ENCODE data around the gene PITPNC1. TPM values are rescaled to one million over a fixed set of nuclear protein-coding genes. Genes with fewer than 3 reads are reported as not detected.

PITPNC1 gene
- total RNA-seq, 1 experiment from 2014 or later, result 37.5 TPM

DNA sequence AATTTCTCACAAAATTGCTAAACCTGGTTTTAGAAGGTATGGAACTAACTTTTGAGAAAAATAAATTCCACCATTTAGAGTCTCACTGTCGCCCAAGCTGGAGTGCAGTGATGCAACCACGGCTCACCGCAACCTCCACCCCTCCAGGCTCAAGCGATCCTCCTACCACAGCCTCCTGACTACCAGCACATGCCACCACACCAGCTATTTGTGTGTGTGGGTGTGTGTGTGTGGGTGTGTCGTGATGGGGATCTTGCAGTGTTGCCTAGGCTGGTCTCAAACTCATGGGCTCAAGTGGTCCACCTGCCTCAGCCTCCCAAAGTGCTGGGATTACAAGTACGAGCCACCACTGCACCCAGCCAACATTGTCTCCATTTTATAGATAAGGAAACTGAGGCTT is 269.4 kb downstream of the PITPNC1 start:
- no peak overlapping the region for H3K4me3 Mint-ChIP-seq
- no peak overlapping the region for H3K23ac ChIP-seq (ENCODE audit: insufficient read length, low read depth, low read length)

More for the DNA sequence above, 269.4 kb downstream of the PITPNC1 start:
- Histone ChIP-seq H2BK15ac (ENCODE audit: low read depth, low read length) (no peak overlapping the region), H3T11ph (ENCODE audit: low read length) (no peak overlapping the region), H4K8ac (replicated peaks; ENCODE audit: insufficient read length, low read depth, low read length) (no peak overlapping the region), H4K91ac (ENCODE audit: insufficient read length, low read depth, low read length) (no peak overlapping the region), H3K4me2 (ENCODE audit: insufficient read depth, insufficient read length, low read length) (no peak overlapping the region), H2BK120ac (ENCODE audit: low read depth, low read length, poor library complexity, severe bottlenecking) (no peak overlapping the region), H3K14ac (ENCODE audit: insufficient read depth, low read length) (no peak overlapping the region), H3K18ac (ENCODE audit: insufficient read length, low read depth, low read length) (no peak overlapping the region), H3K27me3 (ENCODE audit: insufficient read depth, low read length) (no peaks in the 10 kb centered on the region), H2BK12ac (ENCODE audit: insufficient read length, low read depth, low read length) (no peak overlapping the region), H3K23me2 (ENCODE audit: insufficient read length, low read depth, low read length, poor library complexity, severe bottlenecking) (no peaks in the 10 kb centered on the region), H2BK5ac (ENCODE audit: insufficient read length, low read length) (no peak overlapping the region), H3K79me1 (ENCODE audit: insufficient read depth, low read depth, low read length, poor library complexity, severe bottlenecking) (no peaks in the 10 kb centered on the region), H2AFZ (ENCODE audit: low read length) (no peak overlapping the region), H2BK20ac (ENCODE audit: low read depth, low read length, poor library complexity, severe bottlenecking) (no peak overlapping the region), H3K4ac (ENCODE audit: low read depth, low read length) (no peak overlapping the region), H3K4me1 (ENCODE audit: insufficient read depth, low read length) (peaks cover 6% of the 10 kb centered on the region), H4K20me1 (ENCODE audit: control insufficient read depth, insufficient read depth, insufficient read length) (no peaks in the 10 kb centered on the region), H3K56ac (ENCODE audit: insufficient read length, low read depth, low read length) (no peak overlapping the region), H3K9ac (ENCODE audit: extremely low read depth, insufficient read length, low read length) (no peak overlapping the region), H3K79me2 (ENCODE audit: insufficient read depth, low read length) (no peaks in the 10 kb centered on the region), H3K27ac (ENCODE audit: insufficient read length, low read depth, low read length) (no peak overlapping the region), H4K5ac (ENCODE audit: insufficient read length, low read depth, low read length) (no peak overlapping the region), H2AK5ac (ENCODE audit: insufficient read length, low read length) (no peak overlapping the region), H3K9me3 (ENCODE audit: control insufficient read depth, low read depth, low read length) (no peaks in the 10 kb centered on the region)
- Mint-ChIP-seq H3K36me3 (ENCODE audit: insufficient read depth in 1 of 3, low read depth in 3 of 3) (peaks cover 0 to 6% (median 0%) of the 10 kb centered on the region in 3 experiments; a peak in 2 of 7 replicates), H3K27ac (no peak overlapping the region; a peak in 1 of 7 replicates), H3K9me3 (no peaks in the 10 kb centered on the region), H3K4me1 (peaks cover 8 to 12% of the 10 kb centered on the region in 2 experiments), H3K27me3 (ENCODE audit: low read depth) (no peaks in the 10 kb centered on the region; the same call in 1 of the 2 replicates)
- TF ChIP-seq CTCF (conservative IDR thresholded peaks at IDR 0.05), result no peak
- WGBS (ENCODE audit: extremely low coverage, insufficient read length, low lambda C conversion rate), result no CpG with 5 or more reads among the region's 6 CpGs
- no peak for DNase-seq

Measured in H9 (cell line).